H9 (cell line): ENCODE measurements around the gene TMEM115. TPM values are rescaled to one million over a fixed set of nuclear protein-coding genes. Genes with fewer than 3 reads are reported as not detected.

Experiments used
- DNase-seq: peaks from one replicate; pipeline ENCODE4 v3.0.0-alpha.2; 2017
- H2AFZ ChIP-seq: one replicate; pipeline ENCODE4 v1.6.1; 2013; ENCODE audit warnings: mild to moderate bottlenecking, low read length, control low read depth, moderate library complexity
- H2AK5ac ChIP-seq: 2 replicates; pipeline ENCODE4 v1.6.1; 2013; ENCODE audit warnings: low read length, control low read depth, mixed read lengths; ENCODE audit not compliant: insufficient read length
- H2BK120ac ChIP-seq: one replicate; pipeline ENCODE4 v1.6.1; 2013; ENCODE audit warnings: low read depth, mild to moderate bottlenecking, low read length, control low read depth, inconsistent platforms; ENCODE audit not compliant: poor library complexity, severe bottlenecking
- H2BK12ac ChIP-seq: 2 replicates; pipeline ENCODE4 v1.6.1; 2013; ENCODE audit warnings: low read length, control low read depth, mixed read lengths, low read depth; ENCODE audit not compliant: insufficient read length
- H2BK15ac ChIP-seq: 2 replicates; pipeline ENCODE4 v1.6.1; 2013; ENCODE audit warnings: low read depth, low read length, control low read depth
- H2BK20ac ChIP-seq: one replicate; pipeline ENCODE4 v1.6.1; 2013; ENCODE audit warnings: low read depth, mild to moderate bottlenecking, low read length, control low read depth, inconsistent platforms; ENCODE audit not compliant: poor library complexity, severe bottlenecking
- H2BK5ac ChIP-seq: 2 replicates; pipeline ENCODE4 v1.6.1; 2013; ENCODE audit warnings: low read length, control low read depth, mixed read lengths; ENCODE audit not compliant: insufficient read length
- H3K14ac ChIP-seq: 2 replicates; pipeline ENCODE4 v1.6.1; 2013; ENCODE audit warnings: low read length, control low read depth; ENCODE audit not compliant: insufficient read depth
- H3K18ac ChIP-seq: 2 replicates; pipeline ENCODE4 v1.6.1; 2013; ENCODE audit warnings: low read depth, mild to moderate bottlenecking, mixed read lengths, low read length, control low read depth; ENCODE audit not compliant: insufficient read length
- H3K23ac ChIP-seq: 2 replicates; pipeline ENCODE4 v1.6.1; 2013; ENCODE audit warnings: low read length, control low read depth, mixed read lengths, low read depth; ENCODE audit not compliant: insufficient read length
- H3K23me2 ChIP-seq: 2 replicates; pipeline ENCODE4 v1.6.1; 2013; ENCODE audit warnings: low read depth, mild to moderate bottlenecking, mixed read lengths, low read length, control low read depth; ENCODE audit not compliant: insufficient read length, poor library complexity, severe bottlenecking
- H3K27ac ChIP-seq: 2 replicates; pipeline ENCODE4 v1.5.1; 2013; ENCODE audit warnings: low read length, control low read depth, mixed read lengths, low read depth; ENCODE audit not compliant: insufficient read length
- H3K27me3 ChIP-seq: 2 replicates; pipeline ENCODE4 v1.6.1; 2013; ENCODE audit warnings: low read length, control low read depth, inconsistent platforms; ENCODE audit not compliant: insufficient read depth
- H3K4ac ChIP-seq: 2 replicates; pipeline ENCODE4 v1.6.1; 2013; ENCODE audit warnings: low read depth, mild to moderate bottlenecking, control low read depth, inconsistent platforms, low read length, moderate library complexity
- H3K4me1 ChIP-seq: 2 replicates; pipeline ENCODE4 v1.6.1; 2013; ENCODE audit warnings: low read length, control low read depth, inconsistent platforms; ENCODE audit not compliant: insufficient read depth
- H3K4me2 ChIP-seq: 2 replicates; pipeline ENCODE4 v1.6.1; 2013; ENCODE audit warnings: low read length, control low read depth, mixed read lengths; ENCODE audit not compliant: insufficient read length, insufficient read depth
- H3K56ac ChIP-seq: 2 replicates; pipeline ENCODE4 v1.6.1; 2013; ENCODE audit warnings: low read depth, mild to moderate bottlenecking, mixed read lengths, low read length, control low read depth; ENCODE audit not compliant: insufficient read length
- H3K79me1 ChIP-seq: 2 replicates; pipeline ENCODE4 v1.6.1; 2013; ENCODE audit warnings: low read depth, mild to moderate bottlenecking, moderate library complexity, low read length, control low read depth, inconsistent platforms; ENCODE audit not compliant: insufficient read depth, poor library complexity, severe bottlenecking
- H3K79me2 ChIP-seq: 2 replicates; pipeline ENCODE4 v1.6.1; 2013; ENCODE audit warnings: low read length, control low read depth, inconsistent platforms; ENCODE audit not compliant: insufficient read depth
- H3K9ac ChIP-seq: 2 replicates; pipeline ENCODE4 v1.6.1; 2013; ENCODE audit warnings: low read length, control low read depth, mixed read lengths; ENCODE audit not compliant: insufficient read length; ENCODE audit errors: extremely low read depth
- H3K9me3 ChIP-seq: one replicate; pipeline ENCODE4 v1.6.1; 2013; ENCODE audit warnings: low read depth, low read length, inconsistent platforms; ENCODE audit not compliant: control insufficient read depth
- H3T11ph ChIP-seq: one replicate; pipeline ENCODE4 v1.6.1; 2013; ENCODE audit warnings: mild to moderate bottlenecking, low read length, control low read depth, inconsistent platforms
- H4K20me1 ChIP-seq: one replicate; pipeline ENCODE4 v1.6.1; 2013; ENCODE audit not compliant: control insufficient read depth, insufficient read length, insufficient read depth
- H4K5ac ChIP-seq: 2 replicates; pipeline ENCODE4 v1.6.1; 2013; ENCODE audit warnings: low read depth, mild to moderate bottlenecking, mixed read lengths, low read length, control low read depth; ENCODE audit not compliant: insufficient read length
- H4K8ac ChIP-seq: replicated peaks from 2 replicates; pipeline ENCODE4 v1.6.1; 2013; ENCODE audit warnings: low read length, control low read depth, mixed read lengths, low read depth; ENCODE audit not compliant: insufficient read length
- H4K91ac ChIP-seq: 2 replicates; pipeline ENCODE4 v1.6.1; 2013; ENCODE audit warnings: low read depth, mild to moderate bottlenecking, moderate library complexity, mixed read lengths, low read length, control low read depth; ENCODE audit not compliant: insufficient read length
- H3K27ac Mint-ChIP-seq, 3 experiments: 2 replicates in 2 of 3; 3 replicates in 1 of 3; pipeline ENCODE4 v1.8.0; 2020 to 2021; ENCODE audit warnings: mixed read lengths in 3 of 3, mild to moderate bottlenecking in 1 of 3, moderate library complexity in 1 of 3
- H3K27me3 Mint-ChIP-seq: 2 replicates; pipeline ENCODE4 v1.8.0; 2021; ENCODE audit warnings: low read depth, mild to moderate bottlenecking, moderate library complexity, mixed read lengths
- H3K36me3 Mint-ChIP-seq, 3 experiments: 2 replicates in 2 of 3; 3 replicates in 1 of 3; pipeline ENCODE4 v1.8.0; 2020 to 2021; ENCODE audit warnings: low read depth in 3 of 3, mixed read lengths in 3 of 3; ENCODE audit not compliant: insufficient read depth in 1 of 3
- H3K4me1 Mint-ChIP-seq, 2 experiments: 2 replicates each; pipeline ENCODE4 v1.8.0; 2020; ENCODE audit warnings: mixed read lengths in 2 of 2
- H3K4me3 Mint-ChIP-seq, 2 experiments: 2 replicates in 1 of 2; 3 replicates in 1 of 2; pipeline ENCODE4 v1.8.0; 2020 to 2021; ENCODE audit warnings: mild to moderate bottlenecking in 2 of 2, mixed read lengths in 2 of 2, moderate library complexity in 1 of 2
- H3K9me3 Mint-ChIP-seq, 2 experiments: 2 replicates in 1 of 2; 3 replicates in 1 of 2; pipeline ENCODE4 v1.8.0; 2020; ENCODE audit warnings: mild to moderate bottlenecking in 2 of 2, mixed read lengths in 2 of 2, moderate library complexity in 1 of 2
- CTCF ChIP-seq: fragments of 200-600 bp; sonication (generic); conservative IDR thresholded peaks from 3 replicates; pipeline ENCODE4 v1.8.0; 2021; ENCODE audit warnings: antibody characterized with exemption, mild to moderate bottlenecking
- WGBS: extraction: QIAGEN DNeasy Blood & Tissue Kit; methylation state at CpG from one replicate; pipeline ENCODE4 v1.1.7; 2013; ENCODE audit warnings: missing lambda C conversion rate, low lambda C conversion rate, mixed read lengths; ENCODE audit not compliant: insufficient read length; ENCODE audit errors: extremely low coverage; 5-methylcytosine and 5-hydroxymethylcytosine counted together
- total RNA-seq: library from RNA; stranded (reverse); gene quantifications from 2 replicates; pipeline ENCODE4 v1.2.1, GENCODE V29; 2021

TMEM115 gene
- total RNA-seq, 1 experiment from 2014 or later = 32.3 TPM

- no peak overlapping the region for H2BK5ac ChIP-seq
- no peak overlapping the region for H3T11ph ChIP-seq
- no peak overlapping the region for H3K27ac ChIP-seq
- H2AFZ ChIP-seq = no peak overlapping the region
- H2BK120ac ChIP-seq = no peak overlapping the region
- H3K23ac ChIP-seq = no peak overlapping the region
- H4K91ac ChIP-seq = no peak overlapping the region
- no peak overlapping the region for H3K56ac ChIP-seq
- H4K8ac ChIP-seq = no peak overlapping the region
- H3K79me2 ChIP-seq = no peaks in the 10 kb centered on the region
- H3K4me1 ChIP-seq = no peaks in the 10 kb centered on the region
- H3K9ac ChIP-seq = no peak overlapping the region
- no peak overlapping the region for H3K27ac Mint-ChIP-seq
- H3K18ac ChIP-seq = no peak overlapping the region
- H3K9me3 ChIP-seq = no peaks in the 10 kb centered on the region
- no peak overlapping the region for H2BK15ac ChIP-seq
- no peak overlapping the region for H3K4me2 ChIP-seq
- whole genome bisulfite sequencing = no CpG with 5 or more reads among the region's 5 CpGs
- no peak for TF ChIP-seq CTCF
- H3K4ac ChIP-seq = no peak overlapping the region
- no peak overlapping the region; the same call in 1 of the 2 replicates for H3K14ac ChIP-seq
- DNase-seq = no peak
- H3K27me3 ChIP-seq = no peaks in the 10 kb centered on the region
- 0 out of 7 replicates have a peak, but pooled peaks cover 0 to 4% (median 0%) of the 10 kb centered on the region in 3 experiments for H3K36me3 Mint-ChIP-seq
- H3K27me3 Mint-ChIP-seq = peaks cover 6% of the 10 kb centered on the region
- no peak overlapping the region for H2BK12ac ChIP-seq
- 0 out of 4 replicates have a peak, but pooled peaks cover 0 to 6% of the 10 kb centered on the region in 2 experiments for H3K4me1 Mint-ChIP-seq
- H3K4me3 Mint-ChIP-seq = no peak overlapping the region
- H4K20me1 ChIP-seq = no peaks in the 10 kb centered on the region
- H4K5ac ChIP-seq = no peak overlapping the region
- H2BK20ac ChIP-seq = no peak overlapping the region
- H2AK5ac ChIP-seq = no peak overlapping the region
- no peaks in the 10 kb centered on the region for H3K23me2 ChIP-seq
- H3K9me3 Mint-ChIP-seq = no peaks in the 10 kb centered on the region
- no peaks in the 10 kb centered on the region for H3K79me1 ChIP-seq
Observed at GRCh38 chr3:50392101-50392715, 32.9 kb upstream of the TMEM115 start.
